Measurements from ENCODE around the gene DENND4A. TPM values are rescaled to one million over a fixed set of nuclear protein-coding genes. Genes with fewer than 3 reads are reported as not detected.
A peak's percentile ranks its signal among the peaks of the same experiment; 100 is the strongest.

Gene DENND4A
- total RNA-seq, 3 donors from 2014 or later (not counting 1 experiment from before 2014, with no cell fraction given), result 65.8 to 84.6 (median 66.1) TPM

GRCh38 chr15:65732698-65733097 lies 59.4 kb downstream of the DENND4A start:
- Histone ChIP-seq H3K4me1 (ENCODE audit: control insufficient read depth, insufficient read depth, low read length) (no peaks in the 10 kb centered on the region), H3K4me3 (ENCODE audit: low read length) (no peak overlapping the region), H3K27me3 (ENCODE audit: control insufficient read depth, insufficient read depth, low read length) (no peaks in the 10 kb centered on the region), H3K27ac (ENCODE audit: low read length) (no peak overlapping the region), H3K36me3 (ENCODE audit: control insufficient read depth, insufficient read depth, low read length) (peaks cover 53% of the 10 kb centered on the region), H3K9me3 (ENCODE audit: control insufficient read depth, insufficient read depth, low read length) (no peaks in the 10 kb centered on the region)
- Mint-ChIP-seq H3K4me1 (no peaks in the 10 kb centered on the region), H3K27me3 (ENCODE audit: low read depth in 2 of 2) (no peaks in the 10 kb centered on the region), H3K4me3 (no peak overlapping the region), H3K36me3 (peaks cover 5% of the 10 kb centered on the region), H3K27ac (peak overlapping the region in 1 of 2 donors; percentile 41), H3K9me3 (no peaks in the 10 kb centered on the region)
- no peak for DNase-seq
- WGBS (ENCODE audit: insufficient coverage), result 100% methylated on average over 1 of the region's 2 CpGs
- ATAC-seq, result no peak
- no peak for TF ChIP-seq CTCF (IDR thresholded peaks at IDR 0.05)
- intact Hi-C loops (cut with micrococcal nuclease), result no loop called here

GRCh38 chr15:65731926-65732325 lies 60.2 kb downstream of the DENND4A start:
- intact Hi-C loops (cut with micrococcal nuclease), result no loop called here
- Histone ChIP-seq H3K9me3 (ENCODE audit: control insufficient read depth, insufficient read depth, low read length) (no peaks in the 10 kb centered on the region), H3K36me3 (ENCODE audit: control insufficient read depth, insufficient read depth, low read length) (peaks cover 52% of the 10 kb centered on the region), H3K27ac (ENCODE audit: low read length) (no peak overlapping the region), H3K4me3 (ENCODE audit: low read length) (no peak overlapping the region), H3K4me1 (ENCODE audit: control insufficient read depth, insufficient read depth, low read length) (no peaks in the 10 kb centered on the region), H3K27me3 (ENCODE audit: control insufficient read depth, insufficient read depth, low read length) (no peaks in the 10 kb centered on the region)
- DNase-seq (no peak), ATAC-seq (no peak)
- Mint-ChIP-seq H3K4me1 (no peaks in the 10 kb centered on the region), H3K9me3 (no peaks in the 10 kb centered on the region), H3K4me3 (no peak overlapping the region), H3K27ac (peak overlapping the region in 1 of 2 donors; percentile 41), H3K36me3 (no peaks in the 10 kb centered on the region), H3K27me3 (ENCODE audit: low read depth in 2 of 2) (no peaks in the 10 kb centered on the region)
- no peak for TF ChIP-seq CTCF (IDR thresholded peaks at IDR 0.05)

DNA sequence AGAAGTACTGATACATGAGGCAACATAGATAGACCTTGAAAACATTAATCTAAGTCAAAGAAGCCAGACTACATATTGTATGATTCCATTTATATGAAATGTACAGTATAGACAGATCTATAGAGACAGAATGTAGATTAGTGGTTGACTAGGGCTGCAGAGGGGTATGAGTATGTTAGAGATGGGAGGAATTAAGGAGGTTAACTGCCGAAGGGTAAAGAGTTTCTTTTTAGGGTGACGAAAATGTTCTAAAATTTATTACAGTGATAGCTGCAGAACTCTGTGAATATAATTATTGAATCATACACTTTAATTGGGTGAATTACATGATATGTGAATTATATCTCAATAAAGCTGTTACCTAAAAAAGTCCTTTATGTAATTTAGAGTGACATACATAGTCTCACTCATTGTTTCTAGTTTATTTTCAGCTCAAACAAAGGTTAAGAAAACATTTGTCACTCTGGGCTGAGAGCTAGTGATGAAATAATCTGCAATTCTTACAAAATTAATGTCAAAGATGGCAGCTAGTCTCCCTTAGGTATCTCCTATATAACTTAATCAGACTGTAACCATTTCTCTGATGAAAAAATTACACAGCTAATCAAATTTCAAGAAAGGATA lies 61.4 kb downstream of the DENND4A start:
- no peak overlapping the region for H3K27ac ChIP-seq (ENCODE audit: low read length)
- Mint-ChIP-seq H3K27ac (no peak overlapping the region), H3K4me1 (no peaks in the 10 kb centered on the region)

More for the DNA sequence above, 61.4 kb downstream of the DENND4A start:
- TF ChIP-seq CTCF (IDR thresholded peaks at IDR 0.05), result no peak
- no peak overlapping the region for H3K4me3 ChIP-seq (ENCODE audit: low read length)
- intact Hi-C loops (cut with micrococcal nuclease), result no loop called here
- H3K9me3 Mint-ChIP-seq, result no peaks in the 10 kb centered on the region
- H3K4me3 Mint-ChIP-seq, result no peak overlapping the region
- ATAC-seq (no peak), DNase-seq (no peak)
- no peaks in the 10 kb centered on the region for H3K27me3 Mint-ChIP-seq (ENCODE audit: low read depth in 2 of 2)
- no peaks in the 10 kb centered on the region for H3K9me3 ChIP-seq (ENCODE audit: control insufficient read depth, insufficient read depth, low read length)
- no peaks in the 10 kb centered on the region for H3K4me1 ChIP-seq (ENCODE audit: control insufficient read depth, insufficient read depth, low read length)
- H3K36me3 ChIP-seq (ENCODE audit: control insufficient read depth, insufficient read depth, low read length), result peaks cover 51% of the 10 kb centered on the region
- H3K36me3 Mint-ChIP-seq, result no peaks in the 10 kb centered on the region
- no peaks in the 10 kb centered on the region for H3K27me3 ChIP-seq (ENCODE audit: control insufficient read depth, insufficient read depth, low read length)
- WGBS (ENCODE audit: insufficient coverage), result 100% methylated on average over 2 of the region's 2 CpGs
